Activated T-cell treated with anti-CD3 and anti-CD28 coated beads, Interleukin-2, amount 50 U/mL, for 1 hour (primary cell): Measurements from ENCODE around the gene TAPBPL.

Experiments
- DNase-seq: peaks from one replicate; pipeline ENCODE4 v3.0.0-alpha.2; 2020

TAPBPL gene

DNA sequence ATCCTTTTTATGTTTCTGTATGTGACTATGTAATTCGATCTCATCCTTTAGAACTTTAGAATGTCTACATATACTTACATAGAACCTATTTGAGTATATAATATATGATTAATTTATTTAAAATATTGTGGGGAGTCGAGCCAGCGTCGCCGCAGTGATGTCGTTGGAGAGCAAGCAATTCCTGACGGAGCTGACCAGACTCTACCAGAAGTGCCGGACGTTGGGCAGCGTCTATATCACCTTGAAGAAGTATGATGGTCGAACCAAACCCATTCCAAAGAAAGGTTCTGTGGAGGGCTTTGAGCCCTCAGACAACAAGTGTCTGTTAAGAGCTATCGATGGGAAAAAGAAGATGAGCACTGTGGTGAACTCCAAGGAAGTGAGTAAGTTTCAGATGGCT lies 13.5 kb upstream of the TAPBPL start:
- DNase-seq = no peak

DNA sequence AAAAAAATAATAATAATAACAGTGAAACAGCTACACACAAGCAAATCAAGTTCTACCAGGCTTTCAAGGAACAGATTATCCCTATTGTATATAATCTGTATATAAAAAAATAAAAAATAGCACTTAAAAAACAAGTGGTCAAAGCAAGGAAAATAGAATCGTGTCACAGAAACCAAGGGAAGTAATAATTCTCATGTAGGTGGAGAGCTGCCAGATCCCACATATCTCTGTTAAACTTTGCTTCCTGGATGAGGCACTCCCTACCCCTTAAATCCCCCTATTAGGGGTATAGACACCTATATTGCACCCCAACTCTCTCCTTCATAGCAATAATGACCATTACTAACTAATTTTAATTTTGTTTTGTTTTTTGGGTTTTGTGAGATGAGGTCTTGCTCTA lies 11.5 kb upstream of the TAPBPL start:
- no peak for DNase-seq

- DNase-seq = peak; percentile 11
Observed at GRCh38 chr12:6442836-6443235, 9.0 kb upstream of the TAPBPL start.

GRCh38 chr12:6443361-6443983 lies 8.4 kb upstream of the TAPBPL start:
- no peak for DNase-seq

DNA sequence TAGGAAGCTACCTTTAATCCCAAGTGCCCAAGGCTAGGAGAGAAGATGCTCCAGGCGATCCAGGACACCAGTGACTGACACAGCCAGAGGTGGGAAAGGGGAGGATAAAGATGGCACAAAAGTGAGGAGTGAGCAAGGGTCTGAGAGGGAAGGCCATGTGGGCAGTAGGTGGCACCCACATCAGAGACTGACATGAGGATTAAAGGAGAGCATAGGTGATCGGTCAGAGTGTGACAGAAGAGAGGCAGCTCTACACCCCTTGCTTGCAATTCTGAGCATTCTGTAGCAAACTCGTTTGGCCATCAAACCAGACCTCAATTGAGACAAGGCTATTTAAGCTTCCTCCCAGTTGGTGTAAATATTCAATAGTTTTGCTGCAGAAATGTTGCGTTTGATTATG lies 7.8 kb upstream of the TAPBPL start:
- DNase-seq = peak; percentile 20

GRCh38 chr12:6444704-6445688 lies 6.8 kb upstream of the TAPBPL start, which contains the start of gene CD27:
Gene CD27 (plus strand): TSS chr12:6444955. CDS start chr12:6445096, 141 bp downstream.
- peak; percentile 45 for DNase-seq

DNA sequence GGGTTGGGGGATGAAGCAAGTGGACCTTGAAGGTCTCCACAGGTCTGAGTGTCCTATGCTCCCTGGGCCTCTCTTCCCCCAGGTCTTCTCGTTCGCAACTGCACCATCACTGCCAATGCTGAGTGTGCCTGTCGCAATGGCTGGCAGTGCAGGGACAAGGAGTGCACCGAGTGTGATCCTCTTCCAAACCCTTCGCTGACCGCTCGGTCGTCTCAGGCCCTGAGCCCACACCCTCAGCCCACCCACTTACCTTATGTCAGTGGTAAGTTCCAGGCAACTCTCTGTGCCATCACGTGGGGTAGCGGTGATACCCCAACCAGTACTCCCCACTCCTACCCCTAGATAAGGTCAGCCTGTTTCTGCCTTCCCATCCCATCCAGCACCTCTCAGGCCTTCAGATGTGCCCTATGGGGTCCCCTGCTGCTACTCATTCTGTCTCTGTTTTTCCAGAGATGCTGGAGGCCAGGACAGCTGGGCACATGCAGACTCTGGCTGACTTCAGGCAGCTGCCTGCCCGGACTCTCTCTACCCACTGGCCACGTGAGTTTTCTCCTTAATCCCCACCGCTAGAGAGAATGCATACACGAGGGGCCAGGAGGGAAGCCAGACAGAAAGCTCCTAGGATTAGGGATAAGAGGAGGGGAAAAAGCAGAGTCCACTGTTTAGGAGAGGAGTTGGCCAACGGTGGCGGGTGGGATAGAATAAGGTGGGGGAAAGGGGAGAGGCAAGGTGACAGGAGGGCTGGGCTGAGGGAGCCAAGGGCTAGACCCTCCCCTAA lies 1.6 kb upstream of the TAPBPL start:
- DNase-seq = no peak

- no peak for DNase-seq
Observed at GRCh38 chr12:6450869-6451347, 934 bp upstream of the TAPBPL start.

- no peak for DNase-seq
Observed at GRCh38 chr12:6452245-6452943, 552 bp downstream of the TAPBPL start.

DNA sequence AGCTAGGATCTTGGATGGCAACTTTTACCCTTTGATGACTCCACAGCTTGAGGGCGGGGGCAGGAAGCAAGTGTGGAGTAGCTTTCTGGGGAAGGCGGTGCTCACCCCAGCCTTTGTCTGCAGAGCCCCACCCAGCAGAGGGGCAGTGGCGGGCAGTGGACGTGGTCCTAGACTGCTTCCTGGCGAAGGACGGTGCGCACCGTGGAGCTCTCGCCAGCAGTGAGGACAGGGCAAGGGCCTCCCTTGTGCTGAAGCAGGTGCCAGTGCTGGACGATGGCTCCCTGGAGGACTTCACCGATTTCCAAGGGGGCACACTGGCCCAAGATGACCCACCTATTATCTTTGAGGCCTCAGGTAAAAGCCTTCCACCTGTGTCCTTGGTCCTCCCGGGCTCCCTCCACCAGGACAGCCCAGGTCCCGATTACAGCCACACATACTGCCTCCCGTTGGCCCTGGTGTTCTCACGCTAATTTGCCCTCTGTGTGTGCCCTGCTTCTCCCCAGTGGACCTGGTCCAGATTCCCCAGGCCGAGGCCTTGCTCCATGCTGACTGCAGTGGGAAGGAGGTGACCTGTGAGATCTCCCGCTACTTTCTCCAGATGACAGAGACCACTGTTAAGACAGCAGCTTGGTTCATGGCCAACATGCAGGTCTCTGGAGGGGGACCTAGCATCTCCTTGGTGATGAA lies 1.2 kb downstream of the TAPBPL start:
- DNase-seq = no peak

DNA sequence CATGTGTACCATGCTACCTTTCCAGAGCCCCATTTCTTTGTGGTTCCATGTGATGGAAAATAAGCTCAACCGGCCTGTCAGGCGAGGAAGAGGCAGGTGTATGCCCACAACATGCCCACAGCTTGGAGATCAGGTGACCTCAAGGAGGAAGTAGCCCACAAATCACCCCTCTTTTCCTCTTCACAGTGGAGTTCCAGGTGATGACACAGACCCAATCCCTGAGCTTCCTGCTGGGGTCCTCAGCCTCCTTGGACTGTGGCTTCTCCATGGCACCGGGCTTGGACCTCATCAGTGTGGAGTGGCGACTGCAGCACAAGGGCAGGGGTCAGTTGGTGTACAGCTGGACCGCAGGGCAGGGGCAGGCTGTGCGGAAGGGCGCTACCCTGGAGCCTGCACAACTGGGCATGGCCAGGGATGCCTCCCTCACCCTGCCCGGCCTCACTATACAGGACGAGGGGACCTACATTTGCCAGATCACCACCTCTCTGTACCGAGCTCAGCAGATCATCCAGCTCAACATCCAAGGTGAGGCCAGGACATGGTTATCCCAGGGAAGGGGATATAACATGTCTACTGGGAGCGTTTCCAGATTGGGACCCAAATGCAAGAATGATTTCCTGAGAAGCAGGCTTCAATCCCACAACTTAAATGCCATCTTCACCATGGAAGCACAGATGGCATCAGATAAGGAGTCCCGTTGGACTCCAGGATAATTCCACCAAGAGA lies 5.5 kb downstream of the TAPBPL start:
- DNase-seq = no peak

- no peak for DNase-seq
Observed at GRCh38 chr12:6458281-6459003, 6.6 kb downstream of the TAPBPL start.

DNA sequence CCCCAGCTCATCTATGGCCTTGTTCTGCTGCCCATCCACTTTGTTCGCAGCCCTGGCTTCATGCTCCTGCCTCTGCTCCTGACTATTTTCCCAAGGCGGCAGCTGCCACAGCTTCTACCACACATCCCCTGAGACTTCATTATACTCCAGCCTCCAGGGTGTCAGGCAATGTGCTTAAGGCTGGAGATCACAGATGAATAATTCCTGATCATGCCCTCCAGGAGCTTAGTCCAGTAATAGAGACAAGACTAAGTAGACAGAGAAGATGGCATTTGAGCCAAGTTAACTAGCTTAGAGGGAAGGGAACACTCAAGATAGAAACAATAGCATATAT lies 7.1 kb downstream of the TAPBPL start:
- DNase-seq = no peak

DNA sequence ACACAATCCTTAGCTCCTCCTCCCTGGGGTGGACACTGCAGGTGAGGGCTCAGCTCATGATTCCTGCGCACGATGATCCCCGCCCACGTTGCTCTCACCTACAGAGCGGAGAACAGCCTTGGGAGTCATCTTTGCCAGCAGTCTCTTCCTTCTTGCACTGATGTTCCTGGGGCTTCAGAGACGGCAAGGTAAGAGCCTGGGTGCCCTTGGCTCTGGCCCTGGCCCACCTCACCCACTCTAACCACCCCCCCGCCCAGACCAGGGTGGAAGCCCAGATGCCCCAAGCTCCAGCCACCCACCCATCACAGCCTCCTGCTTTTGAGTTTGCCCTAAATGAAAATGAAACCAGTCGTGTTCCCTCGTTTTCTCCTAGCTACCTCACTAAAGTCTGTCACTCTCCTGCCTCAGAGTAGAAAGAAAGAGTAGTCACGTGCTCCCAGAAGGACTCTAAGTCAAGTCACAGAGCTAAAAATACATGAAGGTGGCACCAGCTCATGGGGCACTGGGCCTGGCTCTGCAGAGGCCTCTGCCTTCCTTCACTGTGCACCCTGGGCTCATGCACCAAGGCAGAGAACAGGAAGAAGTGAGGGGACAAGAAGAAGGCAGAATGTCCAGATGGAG lies 9.0 kb downstream of the TAPBPL start:
- DNase-seq = no peak

DNA sequence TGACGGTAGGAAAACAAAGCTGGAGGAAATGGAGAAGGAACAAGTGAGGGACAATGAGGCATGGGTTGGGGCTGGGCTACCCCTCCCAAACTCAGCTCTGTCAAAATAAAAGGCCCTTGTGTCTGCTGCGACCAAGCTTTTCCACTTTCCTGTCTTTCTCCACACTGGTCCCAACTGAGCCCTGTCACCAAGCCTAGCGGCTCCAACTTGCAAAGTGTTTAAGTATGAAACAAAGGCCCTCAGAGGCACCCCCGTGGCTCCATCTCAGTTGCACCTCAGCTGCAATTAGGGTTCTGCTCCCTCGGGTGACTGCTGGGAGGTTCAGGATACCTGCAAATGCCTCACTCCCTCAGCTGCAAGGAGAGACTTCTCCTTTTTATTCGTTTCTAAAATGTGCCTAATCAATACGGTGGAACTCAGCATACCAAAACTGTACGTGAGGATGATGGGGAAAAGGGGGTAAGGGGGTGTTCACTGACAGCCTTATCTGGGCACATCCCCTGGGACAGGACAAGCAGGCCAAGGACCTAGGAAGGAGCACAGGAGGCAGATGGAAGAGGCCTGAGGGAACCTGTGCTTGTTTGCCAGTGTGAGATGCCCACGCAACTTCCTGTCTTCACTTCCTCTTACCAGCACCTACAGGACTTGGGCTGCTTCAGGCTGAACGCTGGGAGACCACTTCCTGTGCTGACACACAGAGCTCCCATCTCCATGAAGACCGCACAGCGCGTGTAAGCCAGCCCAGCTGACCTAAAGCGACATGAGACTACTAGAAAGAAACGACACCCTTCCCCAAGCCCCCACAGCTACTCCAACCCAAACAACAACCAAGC lies 9.8 kb downstream of the TAPBPL start:
- peak; percentile 75 for DNase-seq

DNA sequence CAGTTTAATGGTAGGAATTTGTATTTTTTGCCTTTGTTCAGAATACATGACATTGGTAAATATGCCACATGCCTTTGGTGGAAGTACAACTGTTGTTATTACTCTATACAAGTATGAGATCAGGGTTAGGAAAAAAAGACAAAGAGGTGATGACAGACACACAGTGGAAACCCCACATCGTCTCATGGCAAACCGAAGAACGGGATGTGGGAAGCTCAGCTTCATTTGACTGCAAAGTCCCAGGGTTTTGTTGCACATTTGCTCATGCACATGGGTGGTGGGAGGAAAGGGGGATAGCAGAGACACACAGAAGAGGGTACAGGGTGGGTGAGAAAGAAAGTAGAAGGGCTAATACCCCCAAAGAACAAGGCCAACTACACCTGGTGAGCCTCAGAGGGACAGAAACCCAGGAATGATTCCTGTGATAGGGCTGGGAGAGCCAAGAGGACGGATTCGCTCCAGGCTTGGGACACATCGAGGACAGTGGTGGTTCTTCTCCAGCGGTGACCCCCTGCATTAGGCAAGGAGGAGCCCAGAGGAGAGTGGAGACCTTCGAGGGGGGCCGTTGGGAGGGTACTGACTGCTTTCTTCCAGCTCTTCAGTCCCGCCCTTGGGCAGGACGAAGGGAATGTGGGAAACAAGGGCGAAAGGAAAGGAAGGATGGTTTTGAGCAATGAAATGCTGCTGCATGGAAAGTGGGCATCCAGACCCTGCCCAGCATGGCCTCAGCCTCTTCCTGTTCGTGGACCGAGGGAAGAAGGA lies 10.6 kb downstream of the TAPBPL start:
- no peak for DNase-seq

GRCh38 chr12:6463216-6463615 lies 11.4 kb downstream of the TAPBPL start:
- peak; percentile 50 for DNase-seq

DNA sequence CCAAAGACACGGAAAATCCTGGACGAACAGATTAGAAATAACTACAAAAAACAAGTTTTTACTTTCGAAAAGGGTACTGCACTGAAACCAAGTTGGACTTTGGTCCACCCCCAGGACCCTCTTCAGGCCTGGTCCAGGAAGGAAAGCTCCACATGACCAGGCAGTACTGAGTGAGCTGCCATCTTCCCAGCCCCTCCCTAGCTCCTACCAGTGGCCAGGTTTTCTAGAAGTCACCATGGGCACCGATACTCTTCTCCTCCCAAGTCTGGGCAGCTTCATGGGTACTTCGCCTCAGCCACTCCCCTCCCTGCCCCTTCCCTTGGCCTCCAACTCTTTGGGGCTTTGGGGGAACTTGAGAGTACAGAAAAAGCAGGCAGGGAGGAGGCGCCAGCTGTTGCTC lies 12.0 kb downstream of the TAPBPL start:
- no peak for DNase-seq
